Measurements from ENCODE around the gene PDSS2.

- no peak for TF ChIP-seq EZH2 (IDR thresholded peaks at IDR 0.05; ENCODE audit: borderline replicate concordance, low read length)
- no peak for TF ChIP-seq CTCF (conservative IDR thresholded peaks at IDR 0.05 in 1 of 2, IDR thresholded peaks at IDR 0.05 in 1 of 2; ENCODE audit: extremely low read depth in 1 of 2, insufficient read depth in 1 of 2, low read depth in 1 of 2, low read length in 2 of 2)
Observed at GRCh38 chr6:107383705-107384104, 75.7 kb downstream of the PDSS2 start.

Measured in mammary epithelial cell (primary cell).